Uterus (tissue), 2 donors: ENCODE data around the gene FHIT.

ENCODE experiments used
- POLR2A ChIP-seq, 2 donors: fragments of 450-650 bp; IDR thresholded peaks; one replicate each; pipeline ENCODE4 v1.6.1; 2016; ENCODE audit warnings: antibody characterized with exemption in 2 of 2, mild to moderate bottlenecking in 1 of 2, moderate library complexity in 1 of 2
- TF ChIP-seq, protein P1 (sequence below), 4 experiments: fragments of 200-600 bp in 2 of 4; fragments of 450-650 bp in 2 of 4; sonication (generic) in 2 of 4; IDR thresholded peaks; one replicate each; pipeline ENCODE4 v1.5.1; 2016 to 2019; ENCODE audit warnings: antibody characterized with exemption in 4 of 4, mild to moderate bottlenecking in 2 of 4, moderate library complexity in 1 of 4

GRCh38 chr3:61018807-61019206 is 232.4 kb downstream of the FHIT start:
- TF ChIP-seq, protein P1, sequence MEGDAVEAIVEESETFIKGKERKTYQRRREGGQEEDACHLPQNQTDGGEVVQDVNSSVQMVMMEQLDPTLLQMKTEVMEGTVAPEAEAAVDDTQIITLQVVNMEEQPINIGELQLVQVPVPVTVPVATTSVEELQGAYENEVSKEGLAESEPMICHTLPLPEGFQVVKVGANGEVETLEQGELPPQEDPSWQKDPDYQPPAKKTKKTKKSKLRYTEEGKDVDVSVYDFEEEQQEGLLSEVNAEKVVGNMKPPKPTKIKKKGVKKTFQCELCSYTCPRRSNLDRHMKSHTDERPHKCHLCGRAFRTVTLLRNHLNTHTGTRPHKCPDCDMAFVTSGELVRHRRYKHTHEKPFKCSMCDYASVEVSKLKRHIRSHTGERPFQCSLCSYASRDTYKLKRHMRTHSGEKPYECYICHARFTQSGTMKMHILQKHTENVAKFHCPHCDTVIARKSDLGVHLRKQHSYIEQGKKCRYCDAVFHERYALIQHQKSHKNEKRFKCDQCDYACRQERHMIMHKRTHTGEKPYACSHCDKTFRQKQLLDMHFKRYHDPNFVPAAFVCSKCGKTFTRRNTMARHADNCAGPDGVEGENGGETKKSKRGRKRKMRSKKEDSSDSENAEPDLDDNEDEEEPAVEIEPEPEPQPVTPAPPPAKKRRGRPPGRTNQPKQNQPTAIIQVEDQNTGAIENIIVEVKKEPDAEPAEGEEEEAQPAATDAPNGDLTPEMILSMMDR (IDR thresholded peaks at IDR 0.05), result no peak
- no peak for TF ChIP-seq POLR2A (IDR thresholded peaks at IDR 0.05)
